ENCODE data around the gene HOOK2. TPM values are rescaled to one million over a fixed set of nuclear protein-coding genes. Genes with fewer than 3 reads are reported as not detected.

The HOOK2 gene
- total RNA-seq, 4 donors from 2014 or later: 193 to 379 (median 285) TPM

DNA sequence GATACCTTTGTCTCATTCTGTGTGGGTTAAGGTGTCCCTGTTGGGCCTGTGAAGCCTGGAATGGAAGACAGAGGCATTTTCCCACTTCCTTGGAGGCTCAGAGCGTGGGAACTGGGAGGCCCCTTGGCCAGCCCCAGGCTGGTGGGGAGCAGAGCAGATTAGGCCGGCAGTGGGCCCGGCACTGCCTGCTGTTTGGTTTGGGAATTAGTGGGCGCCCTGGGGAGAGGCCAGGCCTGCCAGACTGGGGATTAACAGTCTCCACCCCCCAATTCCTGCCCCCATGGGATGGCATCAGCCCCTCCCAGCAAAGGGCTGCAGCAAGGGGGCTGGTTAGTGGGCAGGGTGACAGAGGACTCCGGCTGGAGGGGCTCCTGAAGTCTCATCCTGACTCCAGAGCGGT, 26.9 kb downstream of the HOOK2 start:
- H3K4me1 ChIP-seq: peaks cover 0 to 11% (median 0%) of the 10 kb centered on the region in 4 donors
- H3K9me3 ChIP-seq: peaks cover 0 to 6% (median 2%) of the 10 kb centered on the region in 4 donors
- no peak for TF ChIP-seq POLR2A (IDR thresholded peaks at IDR 0.05)
- TF ChIP-seq, protein P1, sequence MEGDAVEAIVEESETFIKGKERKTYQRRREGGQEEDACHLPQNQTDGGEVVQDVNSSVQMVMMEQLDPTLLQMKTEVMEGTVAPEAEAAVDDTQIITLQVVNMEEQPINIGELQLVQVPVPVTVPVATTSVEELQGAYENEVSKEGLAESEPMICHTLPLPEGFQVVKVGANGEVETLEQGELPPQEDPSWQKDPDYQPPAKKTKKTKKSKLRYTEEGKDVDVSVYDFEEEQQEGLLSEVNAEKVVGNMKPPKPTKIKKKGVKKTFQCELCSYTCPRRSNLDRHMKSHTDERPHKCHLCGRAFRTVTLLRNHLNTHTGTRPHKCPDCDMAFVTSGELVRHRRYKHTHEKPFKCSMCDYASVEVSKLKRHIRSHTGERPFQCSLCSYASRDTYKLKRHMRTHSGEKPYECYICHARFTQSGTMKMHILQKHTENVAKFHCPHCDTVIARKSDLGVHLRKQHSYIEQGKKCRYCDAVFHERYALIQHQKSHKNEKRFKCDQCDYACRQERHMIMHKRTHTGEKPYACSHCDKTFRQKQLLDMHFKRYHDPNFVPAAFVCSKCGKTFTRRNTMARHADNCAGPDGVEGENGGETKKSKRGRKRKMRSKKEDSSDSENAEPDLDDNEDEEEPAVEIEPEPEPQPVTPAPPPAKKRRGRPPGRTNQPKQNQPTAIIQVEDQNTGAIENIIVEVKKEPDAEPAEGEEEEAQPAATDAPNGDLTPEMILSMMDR (IDR thresholded peaks at IDR 0.05): no peak
- H3K4me3 ChIP-seq: no peak overlapping the region
- peaks cover 0 to 41% (median 0%) of the 10 kb centered on the region in 3 donors for H3K36me3 ChIP-seq
- H3K27me3 ChIP-seq: no peaks in the 10 kb centered on the region
- no peak for DNase-seq
- peak overlapping the region in 1 of 4 donors; percentile 39 for H3K27ac ChIP-seq

DNA sequence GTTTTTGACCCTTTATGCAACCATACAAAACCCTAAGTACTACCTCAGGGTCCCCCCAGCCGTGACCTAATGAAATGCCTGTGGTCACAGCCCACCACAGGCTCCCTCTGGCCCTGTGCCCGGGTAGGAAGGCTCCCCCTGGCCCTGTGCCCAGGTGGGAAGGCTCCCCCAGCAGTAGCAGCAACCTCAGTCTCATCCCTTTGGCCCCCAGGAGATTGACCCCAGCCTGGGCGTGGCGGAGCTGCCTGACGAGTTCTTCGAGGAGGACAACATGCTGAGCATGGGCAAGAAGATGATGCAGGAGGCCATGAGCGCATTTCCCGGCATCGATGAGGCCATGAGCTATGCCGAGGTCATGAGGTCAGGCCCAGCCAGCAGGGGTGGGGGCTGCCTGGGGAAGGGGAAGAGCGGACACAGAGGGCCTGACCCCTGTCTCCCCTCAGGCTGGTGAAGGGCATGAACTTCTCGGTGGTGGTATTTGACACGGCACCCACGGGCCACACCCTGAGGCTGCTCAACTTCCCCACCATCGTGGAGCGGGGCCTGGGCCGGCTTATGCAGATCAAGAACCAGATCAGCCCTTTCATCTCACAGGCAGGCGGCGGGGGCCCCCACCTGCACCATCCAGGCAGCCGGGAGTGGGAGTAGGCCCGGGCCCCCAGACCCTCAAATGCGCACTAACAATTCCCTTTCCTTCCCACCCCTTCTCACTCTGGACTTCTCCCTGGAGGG, 30.0 kb downstream of the HOOK2 start:
- peaks cover 0 to 58% (median 0%) of the 10 kb centered on the region in 3 donors for H3K36me3 ChIP-seq
- DNase-seq: no peak
- H3K9me3 ChIP-seq: peaks cover 0 to 6% (median 2%) of the 10 kb centered on the region in 4 donors
- no peak for TF ChIP-seq POLR2A (IDR thresholded peaks at IDR 0.05)
- TF ChIP-seq, protein P1 (IDR thresholded peaks at IDR 0.05): no peak
- H3K27ac ChIP-seq: no peak overlapping the region
- H3K27me3 ChIP-seq: no peaks in the 10 kb centered on the region
- no peak overlapping the region for H3K4me3 ChIP-seq
- peaks cover 0 to 7% (median 0%) of the 10 kb centered on the region in 4 donors for H3K4me1 ChIP-seq

GRCh38 chr19:12737835-12738351, 37.5 kb downstream of the HOOK2 start:
- TF ChIP-seq, protein P1 (IDR thresholded peaks at IDR 0.05): no peak
- no peak for TF ChIP-seq POLR2A (IDR thresholded peaks at IDR 0.05)
- Histone ChIP-seq H3K27me3 (no peaks in the 10 kb centered on the region), H3K4me1 (peaks cover 0 to 26% (median 19%) of the 10 kb centered on the region in 4 donors), H3K36me3 (peaks cover 0 to 31% (median 0%) of the 10 kb centered on the region in 3 donors), H3K9me3 (no peaks in the 10 kb centered on the region), H3K4me3 (peak overlapping the region; percentile 66 to 98 (median 88)), H3K27ac (peak overlapping the region; percentile 74 to 90 (median 88))
- no peak for DNase-seq

DNA sequence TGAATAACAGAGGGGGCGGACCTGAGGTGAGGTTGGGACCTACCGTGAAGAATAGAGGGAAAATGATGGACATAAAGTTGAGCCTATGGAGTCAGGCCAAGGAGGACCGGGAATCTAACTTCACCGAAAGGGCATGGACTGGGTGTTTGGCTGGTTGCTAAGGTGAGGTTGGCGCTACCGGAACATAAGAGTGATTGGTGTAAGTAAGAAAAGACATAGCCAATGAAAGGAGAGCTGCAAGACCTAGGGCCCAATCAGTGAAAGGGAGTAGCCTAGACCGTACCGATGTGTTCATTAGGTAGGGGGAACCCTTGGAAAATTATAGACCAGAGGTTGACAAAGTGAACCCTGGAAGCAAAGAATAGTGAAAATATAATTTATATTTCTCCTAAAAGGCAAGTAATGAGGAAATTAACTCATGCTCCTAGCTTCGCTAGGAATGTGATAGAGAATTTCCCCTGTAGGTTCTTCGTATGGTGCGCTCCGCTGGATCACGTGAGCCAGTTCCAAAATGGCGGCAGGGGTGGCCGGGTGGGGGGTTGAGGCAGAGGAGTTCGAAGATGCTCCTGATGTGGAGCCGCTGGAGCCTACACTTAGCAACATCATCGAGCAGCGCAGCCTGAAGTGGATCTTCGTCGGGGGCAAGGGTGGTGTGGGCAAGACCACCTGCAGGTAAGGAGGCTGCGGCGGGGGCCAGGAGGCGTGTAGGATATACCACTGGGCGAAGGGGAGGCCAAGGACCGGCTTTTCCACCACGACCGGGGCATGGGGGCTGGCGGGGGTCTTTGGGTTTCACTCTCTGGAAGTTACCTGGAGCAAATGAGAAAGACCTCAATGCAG, 38.1 kb downstream of the HOOK2 start, which contains the start of gene GET3:
TSS of gene GET3 (plus strand) at position 503 of the 840 bp plus-strand sequence. CDS start at position 512, 9 bp downstream.
- Histone ChIP-seq H3K4me1 (peaks cover 0 to 33% (median 26%) of the 10 kb centered on the region in 4 donors), H3K4me3 (peak within 1 kb of the TSS; percentile 66 to 98 (median 88)), H3K36me3 (peaks cover 0 to 28% (median 0%) of the 10 kb centered on the region in 3 donors), H3K9me3 (no peaks in the 10 kb centered on the region), H3K27me3 (no peaks in the 10 kb centered on the region), H3K27ac (peak within 1 kb of the TSS; percentile 74 to 90 (median 88))
- DNase-seq: peak; percentile 77 to 86 (median 86)
- TF ChIP-seq POLR2A (IDR thresholded peaks at IDR 0.05): peak; percentile 38 to 43
- TF ChIP-seq, protein P1 (IDR thresholded peaks at IDR 0.05): peak in 4 of 6 experiments; percentile 11 to 57 (median 40)

Measured in Peyer's patch (tissue), 4 donors.